Measurements from ENCODE around the gene GARIN6. TPM values are rescaled to one million over a fixed set of nuclear protein-coding genes. Genes with fewer than 3 reads are reported as not detected.

The GARIN6 gene
- total RNA-seq: not detected in 2 replicates
- not detected in 2 replicates for polyA plus RNA-seq

DNA sequence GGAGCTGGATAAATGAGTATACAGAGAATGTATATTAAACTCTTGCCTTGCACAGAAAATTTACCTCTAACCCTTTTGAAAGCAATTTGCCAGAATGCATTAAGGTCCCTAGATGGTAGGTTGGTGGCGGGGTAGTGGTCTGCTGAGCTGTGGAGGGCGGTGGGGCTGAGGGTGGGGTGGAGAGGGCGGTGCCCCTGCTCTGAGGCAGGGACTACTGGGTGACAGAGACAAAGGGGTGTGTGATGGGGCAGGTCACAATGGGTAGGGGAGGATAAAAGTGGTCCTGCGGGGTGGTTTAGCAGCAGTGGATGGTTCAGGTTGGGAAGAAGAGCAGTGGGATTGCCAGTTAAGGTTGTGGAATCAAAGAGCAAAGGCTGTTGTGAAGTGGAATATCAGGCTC lies at the start of gene GARIN6:
TSS of gene GARIN6 (plus strand) at position 301 of the 400 bp plus-strand sequence. CDS start 422 bp downstream, outside the sequence.
- Histone ChIP-seq H3K36me3 (no peaks in the 10 kb centered on the region), H3K27ac (no peak within 1 kb of the TSS), H3K27me3 (no peaks in the 10 kb centered on the region), H3K4me1 (ENCODE audit: low read depth) (no peaks in the 10 kb centered on the region), H3K4me3 (no peak within 1 kb of the TSS), H3K9me3 (ENCODE audit: low read depth) (no peaks in the 10 kb centered on the region)
- DNase-seq (ENCODE audit: low read depth in 1 of 2, low spot score in 1 of 2): no peak
- TF ChIP-seq, protein P1, sequence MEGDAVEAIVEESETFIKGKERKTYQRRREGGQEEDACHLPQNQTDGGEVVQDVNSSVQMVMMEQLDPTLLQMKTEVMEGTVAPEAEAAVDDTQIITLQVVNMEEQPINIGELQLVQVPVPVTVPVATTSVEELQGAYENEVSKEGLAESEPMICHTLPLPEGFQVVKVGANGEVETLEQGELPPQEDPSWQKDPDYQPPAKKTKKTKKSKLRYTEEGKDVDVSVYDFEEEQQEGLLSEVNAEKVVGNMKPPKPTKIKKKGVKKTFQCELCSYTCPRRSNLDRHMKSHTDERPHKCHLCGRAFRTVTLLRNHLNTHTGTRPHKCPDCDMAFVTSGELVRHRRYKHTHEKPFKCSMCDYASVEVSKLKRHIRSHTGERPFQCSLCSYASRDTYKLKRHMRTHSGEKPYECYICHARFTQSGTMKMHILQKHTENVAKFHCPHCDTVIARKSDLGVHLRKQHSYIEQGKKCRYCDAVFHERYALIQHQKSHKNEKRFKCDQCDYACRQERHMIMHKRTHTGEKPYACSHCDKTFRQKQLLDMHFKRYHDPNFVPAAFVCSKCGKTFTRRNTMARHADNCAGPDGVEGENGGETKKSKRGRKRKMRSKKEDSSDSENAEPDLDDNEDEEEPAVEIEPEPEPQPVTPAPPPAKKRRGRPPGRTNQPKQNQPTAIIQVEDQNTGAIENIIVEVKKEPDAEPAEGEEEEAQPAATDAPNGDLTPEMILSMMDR (IDR thresholded peaks at IDR 0.05; ENCODE audit: low read depth, low read length): no peak

DNA sequence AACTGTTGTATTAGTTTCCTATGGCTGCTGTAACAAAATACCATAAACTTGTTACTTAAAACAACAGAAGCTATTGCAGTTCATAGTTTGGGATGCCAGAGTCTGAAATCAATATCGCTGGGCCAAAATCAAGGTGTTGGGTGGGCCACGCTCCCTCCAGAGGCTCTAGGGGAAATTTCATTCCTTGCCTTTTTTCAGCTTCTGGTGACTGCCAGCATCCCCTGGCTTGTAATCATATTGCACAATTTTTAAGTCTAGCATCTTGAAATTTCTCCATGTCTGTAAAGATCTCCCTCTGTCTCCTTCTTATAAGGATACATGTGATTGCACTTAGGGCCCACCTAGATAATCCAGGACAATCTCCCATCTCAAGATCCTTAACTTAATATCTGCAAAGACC lies 48.8 kb upstream of the GARIN6 start:
- H3K36me3 ChIP-seq: no peaks in the 10 kb centered on the region
- no peaks in the 10 kb centered on the region for H3K9me3 ChIP-seq (ENCODE audit: low read depth)
- no peaks in the 10 kb centered on the region for H3K27me3 ChIP-seq
- TF ChIP-seq, protein P1 (IDR thresholded peaks at IDR 0.05; ENCODE audit: low read depth, low read length): no peak
- DNase-seq (ENCODE audit: low read depth in 1 of 2, low spot score in 1 of 2): no peak
- H3K27ac ChIP-seq: no peak overlapping the region
- no peak overlapping the region for H3K4me3 ChIP-seq
- H3K4me1 ChIP-seq (ENCODE audit: low read depth): no peaks in the 10 kb centered on the region

DNA sequence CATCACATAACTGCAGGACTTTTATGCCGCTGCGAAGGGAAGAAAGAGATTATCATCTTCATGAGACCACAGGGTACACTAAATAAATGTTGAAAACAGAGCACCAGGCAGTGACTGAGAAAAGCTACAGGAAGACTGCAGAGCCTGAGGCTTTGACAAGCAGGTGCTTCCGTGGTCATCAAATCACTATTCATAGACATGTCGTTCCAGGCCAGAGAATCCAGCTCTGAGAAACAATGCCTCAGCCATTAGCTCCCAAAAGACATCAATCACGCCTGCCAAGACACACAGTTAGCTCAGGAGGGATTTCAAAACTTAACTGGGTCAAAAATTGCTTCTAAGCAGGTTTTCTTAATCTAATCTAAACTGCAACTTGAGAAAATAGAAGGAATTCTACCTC lies 47.2 kb upstream of the GARIN6 start:
- TF ChIP-seq, protein P1 (IDR thresholded peaks at IDR 0.05; ENCODE audit: low read depth, low read length): no peak
- no peak for DNase-seq (ENCODE audit: low read depth in 1 of 2, low spot score in 1 of 2)
- Histone ChIP-seq H3K4me3 (no peak overlapping the region), H3K9me3 (ENCODE audit: low read depth) (no peaks in the 10 kb centered on the region), H3K36me3 (no peaks in the 10 kb centered on the region), H3K27me3 (no peaks in the 10 kb centered on the region), H3K27ac (no peak overlapping the region), H3K4me1 (ENCODE audit: low read depth) (no peaks in the 10 kb centered on the region)

DNA sequence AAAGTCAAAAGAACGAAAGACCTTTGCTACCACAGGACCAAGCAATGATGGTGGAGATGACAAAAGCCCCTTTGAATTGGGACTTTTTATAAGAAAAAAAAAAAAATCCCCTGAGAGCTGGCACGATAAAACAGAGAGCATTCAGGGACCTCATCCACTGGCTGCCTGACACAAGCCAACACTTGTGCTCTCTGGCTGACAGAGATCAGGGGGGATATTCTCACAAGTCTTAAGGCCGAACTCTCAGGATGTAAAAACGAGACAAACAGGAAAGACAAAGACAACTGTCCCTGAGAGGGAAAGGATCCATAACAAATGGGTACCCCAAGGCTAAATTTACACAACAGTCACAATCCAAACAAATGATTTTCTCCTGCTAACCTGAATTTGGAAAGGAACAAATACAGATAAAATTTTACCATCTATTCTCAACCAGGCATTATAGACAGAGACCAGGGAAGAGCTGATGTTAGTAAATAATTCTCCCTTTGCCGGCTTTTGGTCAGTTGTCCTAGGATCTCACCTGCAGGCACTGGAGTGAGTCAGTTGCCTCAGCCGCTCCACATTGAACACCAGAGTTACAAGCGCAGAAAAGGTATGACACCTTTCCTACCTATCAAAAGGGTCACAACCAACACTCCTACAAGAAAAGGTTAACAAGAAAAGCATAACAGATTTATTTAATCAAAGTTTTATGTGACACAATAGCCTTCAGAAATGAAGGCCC lies 37.9 kb upstream of the GARIN6 start:
- TF ChIP-seq, protein P1 (IDR thresholded peaks at IDR 0.05; ENCODE audit: low read depth, low read length): no peak
- Histone ChIP-seq H3K4me1 (ENCODE audit: low read depth) (no peaks in the 10 kb centered on the region), H3K36me3 (no peaks in the 10 kb centered on the region), H3K9me3 (ENCODE audit: low read depth) (no peaks in the 10 kb centered on the region), H3K27me3 (no peaks in the 10 kb centered on the region), H3K27ac (no peak overlapping the region), H3K4me3 (no peak overlapping the region)
- no peak for DNase-seq (ENCODE audit: low read depth in 1 of 2, low spot score in 1 of 2)

DNA sequence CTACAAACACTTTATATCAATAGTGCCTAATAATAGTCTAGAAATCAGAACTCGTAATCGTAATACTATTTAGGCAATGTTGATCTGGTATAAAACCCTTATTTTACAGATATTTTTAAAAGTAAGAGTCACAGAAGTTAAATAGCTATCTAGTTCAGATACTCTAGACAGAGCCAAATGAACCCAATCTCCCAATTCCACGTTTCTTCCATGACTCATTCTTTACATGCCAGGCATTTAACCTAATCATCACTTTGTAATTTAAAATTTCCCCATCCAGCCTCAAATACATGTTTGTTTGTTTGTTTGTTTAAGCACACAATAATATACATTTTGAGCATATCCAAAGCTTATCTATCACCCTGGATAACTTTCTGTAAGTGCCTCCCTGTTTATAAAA lies 36.4 kb upstream of the GARIN6 start:
- Histone ChIP-seq H3K4me1 (ENCODE audit: low read depth) (no peaks in the 10 kb centered on the region), H3K36me3 (no peaks in the 10 kb centered on the region), H3K4me3 (no peak overlapping the region), H3K9me3 (ENCODE audit: low read depth) (no peaks in the 10 kb centered on the region), H3K27me3 (no peaks in the 10 kb centered on the region), H3K27ac (no peak overlapping the region)
- peak in 1 of 2 donors; percentile 4 for DNase-seq (ENCODE audit: low read depth in 1 of 2, low spot score in 1 of 2)
- TF ChIP-seq, protein P1 (IDR thresholded peaks at IDR 0.05; ENCODE audit: low read depth, low read length): no peak

Measured in cardiac muscle cell (in vitro differentiated cells and primary cell).